HG03108 (cell line): ENCODE results near the gene PACSIN2.

Experiments
- ATAC-seq: cut with Tn5 transposase; IDR thresholded peaks from one replicate; pipeline ENCODE4 v1.9.1; 2021; ENCODE audit warnings: moderate library complexity; ENCODE audit not compliant: unreplicated experiment

Gene PACSIN2

DNA sequence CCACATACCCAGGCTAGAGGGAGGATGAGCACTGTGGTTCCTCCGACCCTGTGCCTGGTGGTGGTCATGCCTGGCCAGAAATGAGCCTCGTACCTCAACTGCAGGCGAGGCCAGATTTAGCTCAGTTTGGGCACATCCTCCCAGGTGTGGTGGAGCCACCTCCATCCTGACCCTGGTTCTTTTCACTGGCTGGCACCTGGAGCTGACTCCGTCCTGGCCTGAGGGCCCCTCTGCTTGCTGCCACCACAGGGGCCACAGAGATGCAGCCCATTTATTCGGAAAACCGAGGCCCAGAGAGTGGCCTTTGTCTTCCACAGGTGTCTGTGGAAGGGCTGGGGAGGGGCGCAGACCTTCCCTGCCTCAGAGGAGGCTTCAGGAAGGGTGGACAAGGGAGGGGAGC lies 148.8 kb downstream of the PACSIN2 start:
- ATAC-seq, result no peak

DNA sequence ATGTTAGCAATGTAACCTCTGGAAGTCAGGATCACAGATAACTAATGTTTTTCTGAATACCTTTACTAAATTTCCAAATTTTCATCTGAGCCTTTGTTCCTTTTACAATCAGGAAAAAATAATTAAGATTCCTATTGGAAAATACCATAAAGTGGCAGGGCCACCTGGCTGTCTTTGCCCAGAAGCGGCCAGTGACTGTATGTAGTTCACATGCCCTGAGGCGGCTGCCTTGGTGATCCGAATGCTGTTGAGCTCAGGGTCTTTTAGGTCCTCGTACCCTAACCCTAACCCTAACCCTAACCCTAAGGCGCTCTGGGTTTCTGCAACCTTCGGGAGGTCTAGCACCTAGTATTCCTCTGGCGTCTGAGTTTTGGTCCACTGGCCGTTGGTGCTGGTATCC lies 149.4 kb downstream of the PACSIN2 start:
- no peak for ATAC-seq

- no peak for ATAC-seq
Measured at GRCh38 chr22:42863349-42863961, 151.5 kb downstream of the PACSIN2 start.

- no peak for ATAC-seq
Measured at GRCh38 chr22:42862045-42862734, 152.8 kb downstream of the PACSIN2 start.

GRCh38 chr22:42860968-42861367 lies 154.0 kb downstream of the PACSIN2 start:
- ATAC-seq, result no peak

DNA sequence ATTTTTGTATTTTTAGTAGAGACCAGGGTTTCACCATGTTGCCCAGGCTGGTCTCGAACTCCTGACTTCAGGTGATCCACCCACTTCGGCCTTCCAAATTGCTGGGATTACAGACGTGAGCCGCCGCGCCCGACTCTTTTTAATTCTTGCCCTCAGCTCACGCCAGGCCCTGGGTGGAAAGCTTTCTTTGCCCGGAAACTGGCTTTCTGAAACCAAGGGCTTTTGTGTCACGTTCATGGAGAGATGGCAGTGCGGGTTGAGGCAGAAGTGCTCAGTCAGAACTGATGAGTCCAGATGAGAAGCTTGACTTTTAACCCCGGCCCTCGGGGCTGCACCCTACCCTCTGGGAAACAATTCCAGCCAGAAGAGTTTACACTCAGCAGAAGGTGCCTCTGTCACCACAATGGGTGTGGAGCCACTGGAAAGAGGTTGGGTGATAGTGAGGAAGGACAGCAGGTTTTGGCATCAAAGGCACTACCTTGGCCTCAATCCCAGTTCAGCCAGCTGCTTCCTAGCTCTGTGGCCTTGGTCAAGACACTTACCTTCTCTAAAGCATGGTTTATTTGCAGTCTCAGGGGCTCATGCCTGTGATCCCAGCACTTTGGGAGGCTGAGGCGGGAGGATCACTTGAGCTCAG lies 157.0 kb downstream of the PACSIN2 start:
- ATAC-seq, result no peak

- peak; percentile 72 for ATAC-seq
Measured at GRCh38 chr22:42856865-42857704, 157.9 kb downstream of the PACSIN2 start, which contains the start of gene ARFGAP3. Gene ARFGAP3, minus strand, starts transcription at chr22:42857273. Its CDS starts 91 bp downstream, at chr22:42857182.

GRCh38 chr22:42856179-42856864 lies 158.6 kb downstream of the PACSIN2 start:
- ATAC-seq, result peak; percentile 17

DNA sequence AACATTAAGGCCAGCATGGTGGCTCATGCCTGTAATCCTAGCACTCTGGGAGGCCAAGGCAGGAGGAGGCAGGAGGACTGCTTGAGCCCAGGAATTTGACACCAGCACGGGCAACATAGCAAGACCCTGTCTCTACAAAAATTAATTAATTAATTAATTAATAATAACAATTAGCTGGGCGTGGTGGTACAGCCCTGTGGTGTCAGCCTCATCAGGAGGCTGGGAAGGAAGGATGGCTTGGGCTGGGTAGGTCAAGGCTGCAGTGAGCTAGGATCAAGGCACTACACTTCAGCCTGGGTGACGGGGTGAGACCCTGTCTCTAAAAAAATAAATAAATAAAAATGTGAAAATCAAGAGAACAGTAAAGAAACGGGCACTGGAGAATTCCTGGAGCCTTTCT lies 159.2 kb downstream of the PACSIN2 start:
- no peak for ATAC-seq

GRCh38 chr22:42855211-42855610 lies 159.7 kb downstream of the PACSIN2 start:
- no peak for ATAC-seq

DNA sequence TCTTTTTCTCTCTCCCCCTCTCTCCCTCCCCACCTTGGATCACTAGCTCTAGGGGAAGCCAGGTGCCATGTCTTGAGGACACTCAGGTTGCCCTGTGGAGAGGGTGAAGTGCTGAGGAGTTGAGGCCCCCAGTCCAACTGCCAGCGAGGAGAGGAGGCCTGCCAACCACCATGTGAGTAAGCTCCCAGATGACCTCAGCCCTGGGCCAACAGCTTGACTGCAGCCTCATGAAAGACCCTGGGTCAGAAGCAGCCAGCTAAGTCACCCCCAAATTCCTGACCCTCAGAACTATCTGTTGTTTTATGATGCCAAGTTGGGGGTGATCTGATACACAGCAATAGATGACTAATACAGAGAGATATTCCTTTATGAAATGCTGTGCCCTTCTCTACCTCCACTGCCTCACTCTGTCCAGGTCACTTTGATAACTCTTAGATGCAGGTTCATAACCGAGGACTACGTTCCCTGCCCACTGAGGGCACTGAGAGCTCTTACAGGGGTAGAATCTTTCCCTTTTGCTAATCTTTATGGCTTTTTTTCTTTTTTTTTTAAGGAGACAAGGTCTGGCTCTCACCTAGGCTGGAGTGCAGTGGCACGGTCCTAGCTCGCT lies 165.9 kb downstream of the PACSIN2 start:
- no peak for ATAC-seq

DNA sequence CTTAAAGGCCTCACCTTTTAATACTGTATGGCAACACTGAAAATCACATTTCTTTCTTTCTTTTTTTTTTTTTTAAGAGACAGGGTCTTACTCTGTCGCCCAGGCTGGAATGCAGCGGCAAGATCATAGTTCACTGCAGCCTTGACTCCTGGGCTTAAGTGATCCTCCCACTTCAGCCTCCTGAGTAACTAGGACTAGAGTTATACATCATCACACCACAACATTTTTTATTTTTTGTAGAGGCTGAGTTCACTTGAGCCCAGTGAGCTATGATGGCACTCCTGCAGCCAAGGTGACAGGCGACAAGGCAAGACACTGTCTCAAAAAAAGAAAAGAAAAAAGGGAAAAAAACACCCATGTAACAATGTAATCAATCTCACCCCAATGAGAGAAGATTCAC lies 167.8 kb downstream of the PACSIN2 start:
- ATAC-seq, result no peak

DNA sequence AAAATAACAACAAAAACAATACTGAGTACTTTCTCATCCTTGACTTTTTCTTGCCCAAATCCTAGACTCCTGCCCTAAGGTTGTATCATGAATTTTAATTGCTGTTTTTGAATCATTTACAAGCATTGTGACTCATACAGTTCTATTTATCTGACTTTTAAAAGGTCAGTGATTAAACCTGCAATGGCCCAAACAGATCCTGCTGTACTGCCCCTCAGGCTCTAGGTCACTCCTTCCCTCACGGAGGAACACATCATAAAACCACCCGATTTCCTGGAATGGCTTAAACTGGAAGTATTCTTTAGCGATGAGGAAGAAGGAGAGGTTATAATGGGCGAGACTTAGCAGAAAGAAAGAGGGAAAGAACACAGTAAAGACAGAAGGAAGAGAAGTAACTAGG lies 170.2 kb downstream of the PACSIN2 start:
- no peak for ATAC-seq

- ATAC-seq, result no peak
Measured at GRCh38 chr22:42842658-42843370, 172.1 kb downstream of the PACSIN2 start.

DNA sequence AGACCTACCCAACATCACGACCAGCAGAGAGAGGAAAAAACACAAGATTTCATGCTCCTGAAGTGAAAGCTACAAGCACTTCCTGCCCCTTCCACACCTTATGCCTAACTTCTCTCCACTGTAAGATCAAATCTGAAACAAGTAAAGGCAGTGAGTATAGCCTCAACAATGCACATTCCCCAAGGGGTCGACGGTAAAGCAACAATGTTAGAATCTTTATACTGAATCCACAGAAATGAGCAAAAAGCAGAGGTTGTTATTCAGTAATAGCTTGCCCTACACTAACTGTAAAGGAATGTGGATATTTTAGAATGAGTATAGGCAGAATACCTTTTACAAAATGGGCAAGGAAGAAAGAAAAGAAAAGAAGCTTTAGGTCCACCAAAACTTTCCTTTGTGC lies 173.5 kb downstream of the PACSIN2 start:
- ATAC-seq, result no peak

GRCh38 chr22:42837556-42837955 lies 177.4 kb downstream of the PACSIN2 start:
- ATAC-seq, result no peak

DNA sequence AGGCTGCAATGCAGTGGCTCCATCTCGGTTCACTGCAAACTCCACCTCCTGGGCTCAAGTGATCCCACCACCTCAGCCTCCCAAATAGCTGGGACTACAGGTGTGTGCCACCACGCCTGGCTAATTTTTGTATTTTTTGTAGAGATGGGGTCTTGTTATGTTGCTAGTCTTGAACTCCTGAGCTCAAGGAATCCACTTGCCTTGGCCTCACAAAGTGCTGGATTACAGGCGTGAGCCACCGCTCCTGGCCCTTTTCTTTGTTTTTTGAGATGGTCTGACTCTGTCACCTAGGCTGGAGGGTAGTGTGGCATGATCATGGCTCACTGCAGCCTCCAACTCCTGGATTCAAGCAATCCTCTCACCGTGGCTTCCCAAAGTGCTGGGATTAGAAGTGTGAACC lies 178.9 kb downstream of the PACSIN2 start:
- ATAC-seq, result no peak

GRCh38 chr22:42834177-42834949 lies 180.6 kb downstream of the PACSIN2 start:
- no peak for ATAC-seq

- no peak for ATAC-seq
Measured at GRCh38 chr22:42833104-42833503, 181.8 kb downstream of the PACSIN2 start.
